HFFc6 (cell line): Measurements from ENCODE around the gene TMEM94. TPM values are rescaled to one million over a fixed set of nuclear protein-coding genes. Genes with fewer than 3 reads are reported as not detected.

Experiments used
- DNase-seq: peaks from one replicate; pipeline ENCODE4 v3.0.0-alpha.2; 2018
- H3K27ac Mint-ChIP-seq: 2 replicates; pipeline ENCODE4 v1.8.0; 2020; ENCODE audit warnings: mild to moderate bottlenecking, mixed read lengths
- H3K27me3 Mint-ChIP-seq: 2 replicates; pipeline ENCODE4 v1.8.0; 2021; ENCODE audit warnings: mild to moderate bottlenecking, moderate library complexity, mixed read lengths; ENCODE audit not compliant: insufficient read depth
- H3K36me3 Mint-ChIP-seq: 2 replicates; pipeline ENCODE4 v1.8.0; 2021; ENCODE audit warnings: low read depth, mixed read lengths
- H3K4me1 Mint-ChIP-seq: 2 replicates; pipeline ENCODE4 v1.8.0; 2020; ENCODE audit warnings: low read depth, mixed read lengths
- H3K4me3 Mint-ChIP-seq: 2 replicates; pipeline ENCODE4 v1.8.0; 2020; ENCODE audit warnings: mild to moderate bottlenecking, moderate library complexity, mixed read lengths
- H3K9me3 Mint-ChIP-seq: 2 replicates; pipeline ENCODE4 v1.8.0; 2020; ENCODE audit warnings: mild to moderate bottlenecking, mixed read lengths
- CTCF ChIP-seq: fragments of 200-600 bp; sonication (generic); IDR thresholded peaks from 2 replicates; pipeline ENCODE4 v1.5.0; 2021; ENCODE audit warnings: antibody characterized with exemption, mild to moderate bottlenecking
- total RNA-seq, 6 experiments: library from RNA; stranded (reverse); fragmentation: NEBNext Ultra II Directional; extraction: Animal tissue kit (Norgen Biotek cat#: 25700); gene quantifications; 2 replicates in 1 of 6; 3 replicates in 5 of 6; pipeline ENCODE4 v1.2.3, GENCODE V29; 2021

The TMEM94 gene
- total RNA-seq, 6 experiments from 2014 or later: 31.7 to 43.9 (median 41.2) TPM

GRCh38 chr17:75414488-75414887 is 41.9 kb upstream of the TMEM94 start:
- Mint-ChIP-seq H3K4me1 (peaks cover 15% of the 10 kb centered on the region), H3K9me3 (no peaks in the 10 kb centered on the region), H3K27ac (no peak overlapping the region), H3K4me3 (no peak overlapping the region), H3K36me3 (no peaks in the 10 kb centered on the region), H3K27me3 (peaks cover 27% of the 10 kb centered on the region)
- no peak for TF ChIP-seq CTCF
- no peak for DNase-seq

- TF ChIP-seq CTCF: no peak
- peaks cover 15% of the 10 kb centered on the region for H3K4me1 Mint-ChIP-seq
- no peak overlapping the region for H3K27ac Mint-ChIP-seq
- no peaks in the 10 kb centered on the region for H3K9me3 Mint-ChIP-seq
- H3K27me3 Mint-ChIP-seq: peaks cover 29% of the 10 kb centered on the region
- no peak for DNase-seq
- H3K36me3 Mint-ChIP-seq: no peaks in the 10 kb centered on the region
- no peak overlapping the region for H3K4me3 Mint-ChIP-seq
Measured at GRCh38 chr17:75416006-75416405, 40.4 kb upstream of the TMEM94 start.

GRCh38 chr17:75417054-75417580 is 39.3 kb upstream of the TMEM94 start:
- DNase-seq: no peak
- TF ChIP-seq CTCF: no peak
- no peak overlapping the region for H3K4me3 Mint-ChIP-seq
- no peak overlapping the region for H3K27ac Mint-ChIP-seq
- H3K27me3 Mint-ChIP-seq: peaks cover 29% of the 10 kb centered on the region
- no peaks in the 10 kb centered on the region for H3K9me3 Mint-ChIP-seq
- no peaks in the 10 kb centered on the region for H3K36me3 Mint-ChIP-seq
- peaks cover 13% of the 10 kb centered on the region for H3K4me1 Mint-ChIP-seq

- Mint-ChIP-seq H3K27me3 (peaks cover 29% of the 10 kb centered on the region), H3K36me3 (no peaks in the 10 kb centered on the region), H3K27ac (no peak overlapping the region), H3K4me3 (no peak overlapping the region), H3K9me3 (no peaks in the 10 kb centered on the region), H3K4me1 (no peaks in the 10 kb centered on the region)
- no peak for DNase-seq
- TF ChIP-seq CTCF: no peak
Measured at GRCh38 chr17:75418531-75418930, 37.9 kb upstream of the TMEM94 start.

- Mint-ChIP-seq H3K27me3 (peaks cover 9% of the 10 kb centered on the region), H3K9me3 (no peaks in the 10 kb centered on the region)
Measured at GRCh38 chr17:75428543-75429469, 27.6 kb upstream of the TMEM94 start.

More at GRCh38 chr17:75428543-75429469, 27.6 kb upstream of the TMEM94 start:
- Mint-ChIP-seq H3K27ac (peak overlapping the region; percentile 96), H3K4me1 (peaks cover 44% of the 10 kb centered on the region), H3K36me3 (no peaks in the 10 kb centered on the region), H3K4me3 (peak overlapping the region; percentile 83)
- no peak for TF ChIP-seq CTCF
- DNase-seq: peak; percentile 85
